CD14-positive monocyte (primary cell): ENCODE data around the gene ZNF467. TPM values are rescaled to one million over a fixed set of nuclear protein-coding genes. Genes with fewer than 3 reads are reported as not detected.

Source experiments
- DNase-seq, 3 donors: peaks; one replicate each; pipeline ENCODE4 v3.0.0-alpha.2; 2011 to 2022
- H2AFZ ChIP-seq: 2 replicates; pipeline ENCODE4 v1.6.0; 2012; ENCODE audit warnings: mild to moderate bottlenecking, low read depth, low read length, inconsistent platforms; ENCODE audit not compliant: insufficient read depth, poor library complexity, severe bottlenecking
- H3K27ac ChIP-seq, 2 donors: 1 replicate in 1 of 2; 2 replicates in 1 of 2; pipeline ENCODE4 v1.5.1; 2012 to 2013; ENCODE audit warnings: low read length in 2 of 2, control low read depth in 1 of 2, inconsistent platforms in 1 of 2, low read depth in 1 of 2, mild to moderate bottlenecking in 1 of 2
- H3K27me3 ChIP-seq, 2 donors: one replicate each; pipeline versions ENCODE4 v1.6.0 to v1.6.1; 2011 to 2013; ENCODE audit warnings: low read length in 2 of 2; ENCODE audit not compliant: control insufficient read depth in 2 of 2, insufficient read depth in 2 of 2
- H3K36me3 ChIP-seq, 2 donors: replicated peaks in 1 of 2; 1 replicate in 1 of 2; 2 replicates in 1 of 2; pipeline versions ENCODE4 v1.5.1 to v1.6.1; 2012 to 2013; ENCODE audit warnings: low read length in 2 of 2, control low read depth in 1 of 2, inconsistent platforms in 1 of 2, mild to moderate bottlenecking in 1 of 2; ENCODE audit not compliant: insufficient read depth in 2 of 2, control insufficient read depth in 1 of 2
- H3K4me1 ChIP-seq, 2 donors: 1 replicate in 1 of 2; 2 replicates in 1 of 2; pipeline versions ENCODE4 v1.5.1 to v1.6.1; 2012 to 2013; ENCODE audit warnings: low read length in 2 of 2, control low read depth in 1 of 2, inconsistent platforms in 1 of 2, mild to moderate bottlenecking in 1 of 2, moderate library complexity in 1 of 2; ENCODE audit not compliant: insufficient read depth in 2 of 2, control insufficient read depth in 1 of 2
- H3K4me2 ChIP-seq: replicated peaks from 2 replicates; pipeline ENCODE3; 2012; ENCODE audit warnings: low read length, moderate library complexity, mild to moderate bottlenecking; ENCODE audit not compliant: poor library complexity, severe bottlenecking; ENCODE audit errors: extremely low read depth
- H3K4me3 ChIP-seq, 3 experiments: fragments of 200-600 bp in 1 of 3; sonication (generic) in 1 of 3; replicated peaks in 1 of 3; 1 replicate in 2 of 3; 2 replicates in 1 of 3; pipeline ENCODE4 v1.5.1; 2011 to 2013; ENCODE audit warnings: low read length in 3 of 3, mild to moderate bottlenecking in 3 of 3, control low read depth in 2 of 3, low read depth in 2 of 3, inconsistent platforms in 1 of 3, moderate library complexity in 1 of 3
- H3K79me2 ChIP-seq: 2 replicates; pipeline ENCODE4 v1.6.0; 2012; ENCODE audit warnings: mild to moderate bottlenecking, control low read depth, inconsistent platforms, low read length, moderate library complexity; ENCODE audit not compliant: insufficient read depth
- H3K9ac ChIP-seq: 2 replicates; pipeline ENCODE4 v1.6.0; 2017; ENCODE audit warnings: low read length, mild to moderate bottlenecking; ENCODE audit not compliant: insufficient read depth, poor library complexity, severe bottlenecking
- H3K9me3 ChIP-seq, 2 donors: replicated peaks in 1 of 2; 1 replicate in 1 of 2; 2 replicates in 1 of 2; pipeline versions ENCODE4 v1.5.1 to v1.6.1; 2012 to 2013; ENCODE audit warnings: low read length in 2 of 2, control low read depth in 1 of 2; ENCODE audit not compliant: control insufficient read depth in 1 of 2, insufficient read depth in 1 of 2
- H4K20me1 ChIP-seq: 2 replicates; pipeline ENCODE4 v1.6.0; 2012; ENCODE audit warnings: mild to moderate bottlenecking, low read length, control low read depth, moderate library complexity; ENCODE audit not compliant: insufficient read depth
- H3K27ac Mint-ChIP-seq, 7 donors: one replicate each; pipeline ENCODE4 v1.8.0; 2020; ENCODE audit warnings: mild to moderate bottlenecking in 7 of 7, mixed read lengths in 7 of 7, moderate library complexity in 6 of 7, inconsistent platforms in 2 of 7
- H3K27me3 Mint-ChIP-seq, 3 donors: one replicate each; pipeline ENCODE4 v1.8.0; 2021 to 2022; ENCODE audit warnings: low read depth in 3 of 3, mild to moderate bottlenecking in 3 of 3, mixed read lengths in 3 of 3, moderate library complexity in 3 of 3, inconsistent platforms in 1 of 3
- H3K36me3 Mint-ChIP-seq, 2 donors: one replicate each; pipeline ENCODE4 v1.8.0; 2020; ENCODE audit warnings: mixed read lengths in 2 of 2, inconsistent platforms in 1 of 2, mild to moderate bottlenecking in 1 of 2
- H3K4me1 Mint-ChIP-seq: one replicate; pipeline ENCODE4 v1.8.0; 2020; ENCODE audit warnings: mild to moderate bottlenecking, mixed read lengths
- H3K4me3 Mint-ChIP-seq, 2 donors: one replicate each; pipeline ENCODE4 v1.8.0; 2020; ENCODE audit warnings: mild to moderate bottlenecking in 2 of 2, mixed read lengths in 2 of 2, moderate library complexity in 1 of 2
- H3K9me3 Mint-ChIP-seq, 7 donors: one replicate each; pipeline ENCODE4 v1.8.0; 2020 to 2022; ENCODE audit warnings: mixed read lengths in 7 of 7, mild to moderate bottlenecking in 6 of 7, moderate library complexity in 6 of 7, inconsistent platforms in 2 of 7
- WGBS: methylation state at CpG from one replicate; pipeline ENCODE4 v1.1.5; 2013; ENCODE audit warnings: missing lambda C conversion rate; ENCODE audit not compliant: insufficient coverage; 5-methylcytosine and 5-hydroxymethylcytosine counted together
- intact Hi-C, 2 donors: fragments of 100-400 bp; cut with micrococcal nuclease; formaldehyde crosslinking; loops; one replicate each; pipeline versions ENCODE4 v1.15.0 to v1.15.1; 2023
- polyA plus RNA-seq, 3 donors: library from polyadenylated mRNA; depleted of rRNA in 1 of 3; unstranded in 2 of 3; stranded (reverse) in 1 of 3; fragments of 300-500 nt in 2 of 3; fragments of >200 nt in 1 of 3; fragmentation: Illumina TruSeq in 2 of 3; gene quantifications; 1 replicate in 2 of 3; 2 replicates in 1 of 3; pipeline ENCODE4 v1.2.3, GENCODE V29; 2012 to 2021
- TF ChIP-seq, protein P1 (sequence below): fragments of 200-600 bp; IDR thresholded peaks from one replicate; pipeline ENCODE4 v1.8.0; 2022; ENCODE audit warnings: antibody characterized with exemption, mild to moderate bottlenecking

Gene ZNF467
- polyA plus RNA-seq, 3 donors, result 43.4 to 100 (median 52.8) TPM

DNA sequence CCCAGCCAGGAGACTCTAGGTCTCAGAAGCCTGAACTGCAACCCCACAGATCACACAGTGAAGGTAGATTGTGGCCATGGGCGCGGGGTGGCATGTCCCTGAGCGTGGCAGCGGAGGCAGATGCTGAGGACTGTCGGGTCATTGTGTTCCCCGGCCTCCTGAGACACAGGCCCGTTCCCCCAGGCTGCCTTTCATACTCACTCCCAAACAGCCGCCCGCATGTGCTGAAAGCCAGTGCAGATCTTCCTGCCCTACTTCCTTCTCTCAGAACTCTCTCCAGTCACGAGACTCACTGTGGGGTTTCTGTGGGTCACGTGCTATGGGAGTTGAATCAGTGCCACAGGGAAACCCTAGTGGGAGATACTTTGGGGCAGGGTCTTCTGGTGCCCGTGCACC lies 48.0 kb downstream of the ZNF467 start:
- peak overlapping the region; percentile 81 for H2AFZ ChIP-seq
- H4K20me1 ChIP-seq, result no peaks in the 10 kb centered on the region
- H3K4me2 ChIP-seq, result peak overlapping the region; percentile 54
- 22% methylated on average over 8 of the region's 12 CpGs for WGBS
- H3K27ac ChIP-seq, result peak overlapping the region; percentile 26 to 70
- Mint-ChIP-seq H3K36me3 (peaks cover 26 to 48% of the 10 kb centered on the region in 2 donors), H3K4me3 (peak overlapping the region; percentile 43 to 67), H3K27ac (peak overlapping the region in 6 of 7 donors; percentile 12 to 73 (median 66)), H3K27me3 (peaks cover 0 to 2% (median 0%) of the 10 kb centered on the region in 3 donors), H3K4me1 (peaks cover 21% of the 10 kb centered on the region), H3K9me3 (peaks cover 0 to 2% (median 0%) of the 10 kb centered on the region in 7 donors)
- peak; percentile 20 to 77 (median 33) for DNase-seq
- H3K36me3 ChIP-seq, result peaks cover 7 to 21% of the 10 kb centered on the region in 2 donors
- H3K4me1 ChIP-seq, result peaks cover 15 to 25% of the 10 kb centered on the region in 2 donors
- intact Hi-C loops, result no loop called here
- TF ChIP-seq, protein P1, sequence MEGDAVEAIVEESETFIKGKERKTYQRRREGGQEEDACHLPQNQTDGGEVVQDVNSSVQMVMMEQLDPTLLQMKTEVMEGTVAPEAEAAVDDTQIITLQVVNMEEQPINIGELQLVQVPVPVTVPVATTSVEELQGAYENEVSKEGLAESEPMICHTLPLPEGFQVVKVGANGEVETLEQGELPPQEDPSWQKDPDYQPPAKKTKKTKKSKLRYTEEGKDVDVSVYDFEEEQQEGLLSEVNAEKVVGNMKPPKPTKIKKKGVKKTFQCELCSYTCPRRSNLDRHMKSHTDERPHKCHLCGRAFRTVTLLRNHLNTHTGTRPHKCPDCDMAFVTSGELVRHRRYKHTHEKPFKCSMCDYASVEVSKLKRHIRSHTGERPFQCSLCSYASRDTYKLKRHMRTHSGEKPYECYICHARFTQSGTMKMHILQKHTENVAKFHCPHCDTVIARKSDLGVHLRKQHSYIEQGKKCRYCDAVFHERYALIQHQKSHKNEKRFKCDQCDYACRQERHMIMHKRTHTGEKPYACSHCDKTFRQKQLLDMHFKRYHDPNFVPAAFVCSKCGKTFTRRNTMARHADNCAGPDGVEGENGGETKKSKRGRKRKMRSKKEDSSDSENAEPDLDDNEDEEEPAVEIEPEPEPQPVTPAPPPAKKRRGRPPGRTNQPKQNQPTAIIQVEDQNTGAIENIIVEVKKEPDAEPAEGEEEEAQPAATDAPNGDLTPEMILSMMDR, result no peak
- no peaks in the 10 kb centered on the region for H3K27me3 ChIP-seq
- peak overlapping the region; percentile 63 for H3K9ac ChIP-seq
- peak overlapping the region in 1 of 3 experiments; percentile 51 for H3K4me3 ChIP-seq
- H3K79me2 ChIP-seq, result no peaks in the 10 kb centered on the region
- H3K9me3 ChIP-seq, result no peaks in the 10 kb centered on the region

DNA sequence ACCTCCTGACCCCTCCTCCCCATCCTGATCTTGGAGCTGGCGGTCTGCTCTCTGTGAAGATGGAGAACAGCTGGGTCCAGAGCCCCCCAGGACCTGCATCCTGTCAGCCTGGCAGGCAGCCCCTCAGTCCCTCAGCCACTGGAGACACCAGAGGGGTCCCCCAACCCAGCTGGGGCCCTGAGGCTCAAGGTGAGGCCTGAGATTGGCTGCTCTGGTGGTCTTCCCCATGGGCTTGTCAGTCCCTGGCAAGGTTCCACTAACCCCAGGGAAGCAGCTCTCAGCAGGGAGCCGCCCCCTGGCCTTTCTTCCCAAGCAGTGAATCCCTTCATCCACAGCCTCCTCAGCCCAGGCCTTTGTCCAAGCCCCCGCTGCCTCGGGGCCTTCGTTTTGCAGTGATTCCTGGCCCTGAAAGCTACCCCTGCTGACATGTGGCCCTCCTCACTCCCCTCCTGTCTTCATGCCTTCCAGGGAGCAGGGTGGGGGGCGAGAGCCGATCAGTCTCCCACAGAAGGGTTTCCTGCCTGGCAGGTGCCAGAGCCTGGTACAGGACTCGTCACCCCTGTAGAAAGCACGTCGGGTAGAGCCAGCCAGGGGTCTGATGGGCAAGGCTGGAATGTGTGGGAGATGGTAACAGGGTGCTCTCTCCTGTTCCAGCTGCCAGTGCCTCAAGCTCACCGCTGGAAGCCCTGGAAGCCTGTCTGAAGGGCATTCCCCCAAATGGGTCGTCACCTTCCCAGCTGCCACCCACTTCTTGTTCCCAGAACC lies 48.5 kb downstream of the ZNF467 start:
- H3K4me3 ChIP-seq, result peak overlapping the region in 1 of 3 experiments; percentile 51
- no peaks in the 10 kb centered on the region for H4K20me1 ChIP-seq
- peaks cover 7 to 21% of the 10 kb centered on the region in 2 donors for H3K36me3 ChIP-seq
- Mint-ChIP-seq H3K27me3 (peaks cover 0 to 2% (median 0%) of the 10 kb centered on the region in 3 donors), H3K4me3 (peak overlapping the region; percentile 43 to 67), H3K9me3 (peaks cover 0 to 2% (median 0%) of the 10 kb centered on the region in 7 donors), H3K27ac (peak overlapping the region; percentile 12 to 73 (median 63)), H3K36me3 (peaks cover 26 to 54% of the 10 kb centered on the region in 2 donors), H3K4me1 (peaks cover 21% of the 10 kb centered on the region)
- intact Hi-C loops, result no loop called here
- no peaks in the 10 kb centered on the region for H3K79me2 ChIP-seq
- TF ChIP-seq, protein P1, result no peak
- H3K4me2 ChIP-seq, result peak overlapping the region; percentile 54
- H3K9me3 ChIP-seq, result no peaks in the 10 kb centered on the region
- no peaks in the 10 kb centered on the region for H3K27me3 ChIP-seq
- peak overlapping the region; percentile 63 for H3K9ac ChIP-seq
- H2AFZ ChIP-seq, result peak overlapping the region; percentile 81
- WGBS, result 95% methylated on average over 9 of the region's 12 CpGs
- H3K4me1 ChIP-seq, result peaks cover 15 to 25% of the 10 kb centered on the region in 2 donors
- DNase-seq, result no peak
- peak overlapping the region; percentile 26 to 70 for H3K27ac ChIP-seq
